HL-60/S4 treated with phorbol 12-myristate 13-acetate at 8.2 ng/mL for 4 days and 3 days (cell line): Measurements from ENCODE around the gene LGALS9.

Source experiments
- in situ Hi-C: fragments of 300-500 bp; cut with MboI; formaldehyde crosslinking; loops from 2 replicates; pipeline ENCODE4 v1.15.0; 2022; ENCODE audit warnings: low sequenced_read_pairs

Gene LGALS9

GRCh38 chr17:27650836-27651235 lies 19.8 kb downstream of the LGALS9 start:
- in situ Hi-C loops: loop anchor here (10.0 to 25.0 kb wide), 3 partner anchors 46 to 236 kb away; partner anchors contain the start of gene LYRM9

- in situ Hi-C loops: loop anchor here (10.0 to 25.0 kb wide), 3 partner anchors 47 to 236 kb away; partner anchors contain the start of gene LYRM9
These were observed 20.7 kb downstream of the LGALS9 start for GRCh38 chr17:27651411-27652345.

- in situ Hi-C loops: loop anchor here (10.0 to 25.0 kb wide), 3 partner anchors 49 to 234 kb away; partner anchors contain the start of gene LYRM9
These were observed 22.5 kb downstream of the LGALS9 start for GRCh38 chr17:27653449-27653971.

- in situ Hi-C loops: loop anchor here (10.0 to 25.0 kb wide), 3 partner anchors 49 to 233 kb away; partner anchors contain the start of gene LYRM9
These were observed 23.1 kb downstream of the LGALS9 start for GRCh38 chr17:27654136-27654535.

GRCh38 chr17:27654654-27655524 lies 23.9 kb downstream of the LGALS9 start:
- in situ Hi-C loops: loop anchor here (10.0 to 25.0 kb wide), 3 partner anchors 50 to 232 kb away; partner anchors contain the start of gene LYRM9

- in situ Hi-C loops: loop anchor here (10.0 to 25.0 kb wide), 3 partner anchors 51 to 232 kb away; partner anchors contain the start of gene LYRM9
These were observed 24.6 kb downstream of the LGALS9 start for GRCh38 chr17:27655525-27656111.

- in situ Hi-C loops: loop anchor here (10.0 to 25.0 kb wide), 3 partner anchors 52 to 231 kb away; partner anchors contain the start of gene LYRM9
These were observed 25.6 kb downstream of the LGALS9 start for GRCh38 chr17:27656620-27657019.

- in situ Hi-C loops: loop anchor here (10.0 to 25.0 kb wide), 3 partner anchors 53 to 230 kb away; partner anchors contain the start of gene LYRM9
These were observed 26.6 kb downstream of the LGALS9 start for GRCh38 chr17:27657620-27658019.

GRCh38 chr17:27659683-27660082 lies 28.7 kb downstream of the LGALS9 start:
- in situ Hi-C loops: loop anchor here (10.0 to 25.0 kb wide), 3 partner anchors 55 to 228 kb away; partner anchors contain the start of gene LYRM9

- in situ Hi-C loops: loop anchor here (25.0 kb wide), 1 partner anchor 227 kb away; the partner anchor contains the start of gene LYRM9
These were observed 29.4 kb downstream of the LGALS9 start for GRCh38 chr17:27660436-27660835.

- in situ Hi-C loops: loop anchor here (25.0 kb wide), 1 partner anchor 223 kb away; the partner anchor contains the start of gene LYRM9
These were observed 33.1 kb downstream of the LGALS9 start for GRCh38 chr17:27663936-27664605.

GRCh38 chr17:27664606-27664965 lies 33.6 kb downstream of the LGALS9 start:
- in situ Hi-C loops: loop anchor here (25.0 kb wide), 1 partner anchor 223 kb away; the partner anchor contains the start of gene LYRM9

- in situ Hi-C loops: loop anchor here (25.0 kb wide), 1 partner anchor 222 kb away; the partner anchor contains the start of gene LYRM9
These were observed 34.6 kb downstream of the LGALS9 start for GRCh38 chr17:27665549-27665948.

GRCh38 chr17:27666270-27666669 lies 35.3 kb downstream of the LGALS9 start:
- in situ Hi-C loops: loop anchor here (25.0 kb wide), 1 partner anchor 221 kb away; the partner anchor contains the start of gene LYRM9

GRCh38 chr17:27666831-27667560 lies 36.0 kb downstream of the LGALS9 start:
- in situ Hi-C loops: loop anchor here (25.0 kb wide), 1 partner anchor 220 kb away; the partner anchor contains the start of gene LYRM9

- in situ Hi-C loops: loop anchor here (25.0 kb wide), 1 partner anchor 219 kb away; the partner anchor contains the start of gene LYRM9
These were observed 36.9 kb downstream of the LGALS9 start for GRCh38 chr17:27667656-27668487.

GRCh38 chr17:27668488-27668823 lies 37.5 kb downstream of the LGALS9 start:
- in situ Hi-C loops: loop anchor here (25.0 kb wide), 1 partner anchor 219 kb away; the partner anchor contains the start of gene LYRM9
